Aorta (tissue), 5 donors: ENCODE data around the gene MYOF. TPM values are rescaled to one million over a fixed set of nuclear protein-coding genes. Genes with fewer than 3 reads are reported as not detected.

ENCODE experiments used
- ATAC-seq: fragments of 200-7000 bp; cut with Tn5 transposase; one replicate; pipeline ENCODE4 v1.9.1; 2022; ENCODE audit warnings: moderate library complexity; ENCODE audit not compliant: low FRiP score
- DNase-seq, 2 donors: peaks; one replicate each; pipeline ENCODE4 v3.0.0-alpha.2; 2020
- H3K27ac ChIP-seq, 2 donors: one replicate each; pipeline ENCODE4 v1.5.1; 2013; ENCODE audit warnings: low read length in 2 of 2, mild to moderate bottlenecking in 2 of 2, moderate library complexity in 2 of 2, control low read depth in 1 of 2, inconsistent platforms in 1 of 2, low read depth in 1 of 2
- H3K27me3 ChIP-seq, 2 donors: one replicate each; pipeline ENCODE4 v1.6.1; 2013; ENCODE audit warnings: control low read depth in 1 of 2, low read length in 1 of 2, mild to moderate bottlenecking in 1 of 2, moderate library complexity in 1 of 2; ENCODE audit not compliant: insufficient read depth in 2 of 2, control insufficient read depth in 1 of 2
- H3K36me3 ChIP-seq, 2 donors: one replicate each; pipeline ENCODE4 v1.6.1; 2013; ENCODE audit warnings: control low read depth in 1 of 2, low read length in 1 of 2, mild to moderate bottlenecking in 1 of 2; ENCODE audit not compliant: insufficient read depth in 2 of 2, control insufficient read depth in 1 of 2
- H3K4me1 ChIP-seq, 2 donors: one replicate each; pipeline ENCODE4 v1.6.1; 2013; ENCODE audit warnings: low read length in 2 of 2, control low read depth in 1 of 2, mild to moderate bottlenecking in 1 of 2, moderate library complexity in 1 of 2; ENCODE audit not compliant: insufficient read depth in 2 of 2, control insufficient read depth in 1 of 2
- H3K4me3 ChIP-seq, 2 donors: one replicate each; pipeline ENCODE4 v1.5.1; 2013; ENCODE audit warnings: low read length in 2 of 2, control low read depth in 1 of 2, mild to moderate bottlenecking in 1 of 2
- H3K9me3 ChIP-seq: one replicate; pipeline ENCODE4 v1.6.1; 2013; ENCODE audit warnings: mild to moderate bottlenecking, low read length; ENCODE audit not compliant: control insufficient read depth
- WGBS, 2 donors: extraction: QIAGEN DNeasy Blood & Tissue Kit; methylation state at CpG; one replicate each; pipeline ENCODE4 v1.1.7; 2013; 5-methylcytosine and 5-hydroxymethylcytosine counted together
- intact Hi-C, 2 donors: fragments of 100-400 bp; cut with DNase I; formaldehyde crosslinking; loops; one replicate each; pipeline versions ENCODE4 v1.14.2 to v1.15.0; 2022
- polyA plus RNA-seq, 2 donors: library from polyadenylated mRNA; stranded (reverse); fragments of 200-250 nt; gene quantifications; one replicate each; pipeline ENCODE4 v1.2.3, GENCODE V29; 2013
- total RNA-seq, 2 donors: library from RNA; stranded (reverse); fragmentation: NEBNext Ultra II Directional; extraction: Animal tissue kit (Norgen Biotek cat#: 25700); gene quantifications; one replicate each; pipeline ENCODE4 v1.2.1, GENCODE V29; 2021
- donor health status: healthy with polysubstance abuse.
- donor health status: Bipolar disorder and iron deficiency.
- donor health status: DM: no; HTN: no; CAD: no.
- donor health status: DM: no; HTN: no; CAD: no.
- donor health status: DM: yes; HTN: yes; CAD: no.

The MYOF gene
- total and polyA plus RNA-seq, 4 donors = 13.4 to 242 (median 126) TPM

DNA sequence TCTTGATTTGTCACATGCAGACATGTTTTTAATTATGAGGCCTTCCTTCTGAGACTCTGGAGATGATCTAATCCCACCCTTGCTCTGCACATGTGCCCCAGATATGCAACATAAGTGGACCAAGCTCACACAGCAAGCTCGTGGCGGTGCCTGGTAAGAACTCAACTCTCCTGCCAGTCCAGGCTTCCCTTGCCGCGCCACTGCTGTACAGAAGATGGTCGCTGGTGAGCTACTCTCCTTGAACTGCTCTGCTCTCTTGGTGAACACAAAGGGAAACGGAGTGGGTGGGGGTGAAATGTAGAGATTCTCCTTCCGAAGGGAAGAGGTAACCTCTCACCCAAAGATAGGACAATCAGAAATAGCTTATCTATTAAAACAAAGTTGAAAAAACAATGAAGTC is 25.7 kb downstream of the MYOF start:
- Histone ChIP-seq H3K4me3 (no peak overlapping the region), H3K36me3 (peaks cover 0 to 4% of the 10 kb centered on the region in 2 donors), H3K4me1 (peaks cover 0 to 6% of the 10 kb centered on the region in 2 donors), H3K9me3 (no peaks in the 10 kb centered on the region), H3K27ac (peak overlapping the region in 1 of 2 donors; percentile 25), H3K27me3 (no peaks in the 10 kb centered on the region)
- intact Hi-C loops = no loop called here
- WGBS, 2 donors = 83 to 92% methylated on average over 7 of the region's 7 CpGs
- DNase-seq = no peak
- no peak for ATAC-seq

GRCh38 chr10:93454736-93455135 is 27.4 kb downstream of the MYOF start:
- intact Hi-C loops = no loop called here
- H3K9me3 ChIP-seq = no peaks in the 10 kb centered on the region
- peak overlapping the region in 1 of 2 donors; percentile 48 for H3K27ac ChIP-seq
- peaks cover 0 to 5% of the 10 kb centered on the region in 2 donors for H3K4me1 ChIP-seq
- 80 to 93% methylated on average over 7 of the region's 7 CpGs for WGBS, 2 donors
- H3K27me3 ChIP-seq = no peaks in the 10 kb centered on the region
- no peak for DNase-seq
- ATAC-seq = no peak
- no peak overlapping the region for H3K4me3 ChIP-seq
- peaks cover 0 to 4% of the 10 kb centered on the region in 2 donors for H3K36me3 ChIP-seq

DNA sequence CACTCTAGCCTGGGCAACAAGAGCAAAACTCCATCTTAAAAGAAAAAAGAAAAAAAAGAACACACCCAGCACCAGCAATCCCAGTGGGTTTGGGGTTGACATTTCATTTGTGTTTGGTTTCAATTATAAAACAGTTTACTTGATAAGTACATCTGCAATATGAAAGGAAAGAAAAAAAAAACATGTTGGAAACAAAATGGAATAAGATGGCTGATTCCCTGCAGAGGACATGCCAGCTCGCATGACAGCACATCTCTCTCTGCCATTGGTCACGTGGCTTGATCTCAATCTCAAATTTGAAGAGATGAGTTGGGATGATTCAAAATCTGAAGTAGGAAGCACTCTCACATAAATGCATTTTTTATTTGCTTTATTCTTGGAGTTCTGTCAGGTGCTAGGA is 28.0 kb downstream of the MYOF start:
- peaks cover 0 to 4% of the 10 kb centered on the region in 2 donors for H3K36me3 ChIP-seq
- no peak overlapping the region for H3K27ac ChIP-seq
- ATAC-seq = no peak
- intact Hi-C loops = no loop called here
- no peak for DNase-seq
- H3K4me1 ChIP-seq = no peaks in the 10 kb centered on the region
- H3K4me3 ChIP-seq = no peak overlapping the region
- WGBS, 2 donors = 94 to 96% methylated on average over 2 of the region's 2 CpGs
- H3K27me3 ChIP-seq = no peaks in the 10 kb centered on the region
- no peaks in the 10 kb centered on the region for H3K9me3 ChIP-seq

- H3K27me3 ChIP-seq = no peaks in the 10 kb centered on the region
- WGBS, 2 donors = 58 to 67% methylated on average over 2 of the region's 2 CpGs
- no peaks in the 10 kb centered on the region for H3K4me1 ChIP-seq
- H3K36me3 ChIP-seq = peaks cover 0 to 4% of the 10 kb centered on the region in 2 donors
- intact Hi-C loops = no loop called here
- DNase-seq (no peak), ATAC-seq (no peak)
- no peak overlapping the region for H3K27ac ChIP-seq
- no peak overlapping the region for H3K4me3 ChIP-seq
- no peaks in the 10 kb centered on the region for H3K9me3 ChIP-seq
Observed at GRCh38 chr10:93452143-93452542, 30.0 kb downstream of the MYOF start.

- Histone ChIP-seq H3K27me3 (no peaks in the 10 kb centered on the region), H3K4me3 (no peak overlapping the region), H3K27ac (no peak overlapping the region), H3K36me3 (peaks cover 0 to 2% of the 10 kb centered on the region in 2 donors), H3K4me1 (no peaks in the 10 kb centered on the region), H3K9me3 (no peaks in the 10 kb centered on the region)
- WGBS, 2 donors = 76% methylated on average over 7 of the region's 7 CpGs
- DNase-seq = no peak
- intact Hi-C loops = no loop called here
- ATAC-seq = no peak
Observed at GRCh38 chr10:93451244-93451947, 30.7 kb downstream of the MYOF start.

DNA sequence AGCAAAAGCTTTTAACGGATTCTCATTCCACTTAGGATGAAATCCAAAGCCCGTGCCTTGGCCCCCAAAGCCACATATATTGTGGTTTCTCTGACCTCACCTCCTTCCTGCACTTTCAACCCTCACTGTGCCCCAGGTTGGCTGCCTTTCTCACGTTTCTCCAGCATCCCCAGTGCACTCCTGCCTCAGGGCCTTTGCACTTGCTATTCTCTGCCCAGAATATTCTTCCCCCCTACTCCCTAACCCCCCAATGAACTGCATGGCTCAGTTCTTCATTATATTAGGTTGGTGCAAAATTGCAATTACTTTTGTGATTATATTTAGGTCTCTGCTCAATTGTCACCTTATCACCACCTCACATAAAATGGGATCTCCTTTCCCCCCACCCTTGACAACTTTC is 34.2 kb downstream of the MYOF start:
- intact Hi-C loops = no loop called here
- peaks cover 0 to 1% of the 10 kb centered on the region in 2 donors for H3K36me3 ChIP-seq
- H3K27ac ChIP-seq = peak overlapping the region in 1 of 2 donors; percentile 33
- H3K4me3 ChIP-seq = no peak overlapping the region
- ATAC-seq (no peak), DNase-seq (no peak)
- H3K27me3 ChIP-seq = no peaks in the 10 kb centered on the region
- no peaks in the 10 kb centered on the region for H3K4me1 ChIP-seq
- 54 to 77% methylated on average over 3 of the region's 3 CpGs for WGBS, 2 donors
- no peaks in the 10 kb centered on the region for H3K9me3 ChIP-seq

DNA sequence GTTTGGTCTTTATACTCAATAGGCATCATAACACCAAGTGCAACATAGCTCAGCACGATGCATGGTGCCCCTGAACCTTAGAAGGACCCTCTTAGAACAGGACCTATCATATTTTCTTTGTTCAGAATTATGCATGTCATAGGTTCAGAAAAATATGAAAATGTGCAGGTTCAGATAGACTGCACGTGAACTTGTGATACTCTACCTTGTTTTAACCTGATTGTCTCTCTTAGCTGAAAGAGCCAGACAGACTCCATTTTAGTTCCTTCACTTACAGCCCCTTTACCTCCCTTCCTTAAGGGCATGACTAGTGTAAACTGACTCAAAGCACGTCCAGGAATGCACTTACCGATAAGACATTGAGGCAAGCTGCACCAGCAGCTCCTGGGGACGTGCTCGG is 35.1 kb downstream of the MYOF start:
- no peak overlapping the region for H3K4me3 ChIP-seq
- peaks cover 0 to 1% of the 10 kb centered on the region in 2 donors for H3K36me3 ChIP-seq
- DNase-seq (no peak), ATAC-seq (no peak)
- intact Hi-C loops = no loop called here
- WGBS, 2 donors = 70 to 73% methylated on average over 6 of the region's 6 CpGs
- peak overlapping the region in 1 of 2 donors; percentile 65 for H3K27ac ChIP-seq
- H3K9me3 ChIP-seq = no peaks in the 10 kb centered on the region
- no peaks in the 10 kb centered on the region for H3K27me3 ChIP-seq
- H3K4me1 ChIP-seq = no peaks in the 10 kb centered on the region

DNA sequence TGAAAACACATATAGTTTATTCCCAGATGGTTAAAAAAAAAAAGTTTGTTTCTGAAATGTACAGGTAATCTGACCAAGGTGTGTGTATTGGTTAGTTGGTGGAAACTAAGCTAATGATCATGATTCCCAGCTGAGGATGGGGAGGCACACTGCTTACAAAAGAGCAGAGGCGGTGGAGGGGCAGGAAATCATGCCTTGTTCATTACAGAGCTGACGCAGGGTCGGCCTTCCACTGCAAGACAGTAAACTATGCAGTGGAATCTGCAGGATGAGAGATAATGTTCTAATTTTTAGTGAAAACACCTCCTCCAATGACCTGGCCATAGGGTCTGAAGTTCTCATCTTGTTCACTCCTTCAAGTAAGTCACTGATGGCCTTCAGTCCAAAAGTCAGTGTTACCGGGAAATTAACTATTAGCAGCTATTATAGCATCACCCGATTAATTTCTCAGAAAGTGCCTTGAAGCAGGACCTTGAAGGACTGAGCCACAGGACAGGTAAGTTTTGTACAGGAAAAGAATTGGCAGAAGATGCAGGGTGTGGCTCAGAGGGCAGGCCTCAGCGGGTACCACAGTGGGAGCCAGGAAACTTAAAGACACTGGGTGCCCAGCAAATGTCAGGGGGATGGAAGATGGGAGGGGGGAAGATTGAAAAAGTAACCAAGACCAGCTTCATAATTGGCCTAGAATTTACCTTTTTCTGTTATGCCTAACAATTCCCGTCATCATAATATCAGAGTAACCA is 36.0 kb downstream of the MYOF start:
- no peak for DNase-seq
- H3K27ac ChIP-seq = peak overlapping the region; percentile 83 to 95
- H3K27me3 ChIP-seq = no peaks in the 10 kb centered on the region
- no peak overlapping the region for H3K4me3 ChIP-seq
- intact Hi-C loops = loop anchor here in 1 of 2 donors (2.0 kb wide), 1 partner anchor 13 kb away; no protein-coding TSS in a partner anchor
- H3K9me3 ChIP-seq = no peaks in the 10 kb centered on the region
- H3K4me1 ChIP-seq = no peaks in the 10 kb centered on the region
- ATAC-seq = peak; percentile 39
- 50 to 65% methylated on average over 7 of the region's 7 CpGs for WGBS, 2 donors
- H3K36me3 ChIP-seq = peaks cover 0 to 1% of the 10 kb centered on the region in 2 donors
